ENCODE measurements around the gene ARID4B.

GRCh38 chr1:235239851-235240250, 88.1 kb downstream of the ARID4B start:
- no peak for TF ChIP-seq CTCF (IDR thresholded peaks at IDR 0.05)
- TF ChIP-seq ZFX (IDR thresholded peaks at IDR 0.05; ENCODE audit: borderline replicate concordance): no peak
